ENCODE results near the gene PIGH.

The PIGH gene

DNA sequence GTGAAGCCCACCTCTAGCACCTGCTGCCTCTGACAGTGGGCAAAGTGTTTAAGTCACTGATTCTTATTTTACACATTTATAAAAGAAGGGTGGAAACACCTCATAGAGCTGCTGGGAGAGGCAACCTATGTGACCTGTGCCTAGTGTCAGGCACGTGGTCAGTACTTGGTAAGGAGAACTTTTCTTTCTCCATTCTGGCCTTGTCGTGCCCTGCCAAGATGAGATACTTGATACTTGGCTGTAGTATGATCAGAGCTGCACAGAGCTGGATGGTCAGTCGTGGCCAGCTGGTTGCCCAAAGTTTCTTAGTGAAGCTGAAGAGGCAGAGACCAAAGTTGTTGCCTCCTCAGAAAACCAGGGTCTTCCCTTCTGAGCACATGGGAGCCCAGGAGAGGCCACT is 42.4 kb downstream of the PIGH start:
- no peaks in the 10 kb centered on the region for H3K27me3 ChIP-seq (ENCODE audit: insufficient read depth, low read depth)

DNA sequence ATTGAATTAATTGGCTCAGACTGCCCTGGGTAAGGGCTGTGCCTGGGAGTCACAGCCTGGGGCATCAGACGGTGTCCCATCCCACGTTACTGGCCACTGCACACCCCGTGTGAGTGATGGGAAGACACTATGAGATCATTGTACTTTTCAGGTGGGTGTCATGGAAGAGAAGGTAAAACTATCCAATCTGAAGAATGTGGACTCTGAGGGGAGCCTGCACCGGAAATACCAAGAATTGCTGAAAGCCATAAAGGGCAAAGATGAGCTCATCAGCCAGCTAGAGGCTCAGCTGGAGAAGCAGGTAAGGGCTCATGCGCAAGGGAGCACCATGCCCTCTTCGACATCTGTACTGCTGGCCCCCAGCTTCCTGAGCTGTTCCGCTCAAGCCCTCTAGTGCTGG is 43.0 kb downstream of the PIGH start:
- Histone ChIP-seq H3K4me2 (no peak overlapping the region), H3K27ac (no peak overlapping the region)

More for the DNA sequence above, 42.4 kb downstream of the PIGH start:
- H3K4me1 ChIP-seq (ENCODE audit: low read depth, poor library complexity, severe bottlenecking), result no peaks in the 10 kb centered on the region
- no peak overlapping the region for H3K27ac ChIP-seq
- no peak overlapping the region for H3K9ac ChIP-seq
- no peaks in the 10 kb centered on the region for H3K79me2 ChIP-seq (ENCODE audit: insufficient read depth, low read depth)
- H3K36me3 ChIP-seq (ENCODE audit: insufficient read depth), result no peaks in the 10 kb centered on the region
- H3K4me2 ChIP-seq, result no peak overlapping the region
- no peak overlapping the region for H2AFZ ChIP-seq (ENCODE audit: low read depth)
- no peak overlapping the region for H3K4me3 ChIP-seq (IDR thresholded peaks at IDR 0.05; ENCODE audit: insufficient read depth, low read depth, low read length)
- no peaks in the 10 kb centered on the region for H4K20me1 ChIP-seq (ENCODE audit: insufficient read depth)
- TF ChIP-seq, protein P1, sequence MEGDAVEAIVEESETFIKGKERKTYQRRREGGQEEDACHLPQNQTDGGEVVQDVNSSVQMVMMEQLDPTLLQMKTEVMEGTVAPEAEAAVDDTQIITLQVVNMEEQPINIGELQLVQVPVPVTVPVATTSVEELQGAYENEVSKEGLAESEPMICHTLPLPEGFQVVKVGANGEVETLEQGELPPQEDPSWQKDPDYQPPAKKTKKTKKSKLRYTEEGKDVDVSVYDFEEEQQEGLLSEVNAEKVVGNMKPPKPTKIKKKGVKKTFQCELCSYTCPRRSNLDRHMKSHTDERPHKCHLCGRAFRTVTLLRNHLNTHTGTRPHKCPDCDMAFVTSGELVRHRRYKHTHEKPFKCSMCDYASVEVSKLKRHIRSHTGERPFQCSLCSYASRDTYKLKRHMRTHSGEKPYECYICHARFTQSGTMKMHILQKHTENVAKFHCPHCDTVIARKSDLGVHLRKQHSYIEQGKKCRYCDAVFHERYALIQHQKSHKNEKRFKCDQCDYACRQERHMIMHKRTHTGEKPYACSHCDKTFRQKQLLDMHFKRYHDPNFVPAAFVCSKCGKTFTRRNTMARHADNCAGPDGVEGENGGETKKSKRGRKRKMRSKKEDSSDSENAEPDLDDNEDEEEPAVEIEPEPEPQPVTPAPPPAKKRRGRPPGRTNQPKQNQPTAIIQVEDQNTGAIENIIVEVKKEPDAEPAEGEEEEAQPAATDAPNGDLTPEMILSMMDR (conservative IDR thresholded peaks at IDR 0.05; ENCODE audit: low read depth, low read length), result no peak

DNA sequence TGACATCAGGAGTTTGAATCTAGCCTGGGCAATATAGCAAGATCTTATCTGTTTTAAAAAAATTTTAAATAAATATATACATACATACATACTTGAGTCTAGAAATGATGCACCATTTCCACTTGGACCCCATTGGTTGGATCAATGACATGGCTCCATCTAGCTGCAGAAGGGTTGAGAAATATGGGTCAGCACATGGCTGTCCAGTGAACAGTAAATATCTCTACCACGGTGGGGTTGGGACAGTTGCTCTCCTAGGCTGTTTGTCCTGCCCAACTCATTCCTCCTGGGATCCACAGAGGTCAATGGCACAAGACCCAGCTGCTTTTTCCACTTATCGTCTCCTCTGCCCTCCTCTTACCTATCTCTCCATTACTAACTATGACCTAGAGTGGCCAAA is 43.4 kb downstream of the PIGH start:
- no peak overlapping the region for H2AFZ ChIP-seq (ENCODE audit: low read depth)
- TF ChIP-seq, protein P1 (conservative IDR thresholded peaks at IDR 0.05; ENCODE audit: low read depth, low read length), result no peak
- no peaks in the 10 kb centered on the region for H3K36me3 ChIP-seq (ENCODE audit: insufficient read depth)
- H3K4me3 ChIP-seq (IDR thresholded peaks at IDR 0.05; ENCODE audit: insufficient read depth, low read depth, low read length), result no peak overlapping the region
- no peaks in the 10 kb centered on the region for H3K27me3 ChIP-seq (ENCODE audit: insufficient read depth, low read depth)
- no peak overlapping the region for H3K9ac ChIP-seq
- no peak overlapping the region for H3K4me2 ChIP-seq
- no peaks in the 10 kb centered on the region for H3K79me2 ChIP-seq (ENCODE audit: insufficient read depth, low read depth)
- H3K27ac ChIP-seq, result no peak overlapping the region
- no peaks in the 10 kb centered on the region for H4K20me1 ChIP-seq (ENCODE audit: insufficient read depth)
- H3K4me1 ChIP-seq (ENCODE audit: low read depth, poor library complexity, severe bottlenecking), result no peaks in the 10 kb centered on the region

More for the DNA sequence above, 43.0 kb downstream of the PIGH start:
- H3K9ac ChIP-seq, result no peak overlapping the region
- TF ChIP-seq, protein P1 (conservative IDR thresholded peaks at IDR 0.05; ENCODE audit: low read depth, low read length), result no peak
- H3K79me2 ChIP-seq (ENCODE audit: insufficient read depth, low read depth), result no peaks in the 10 kb centered on the region
- no peaks in the 10 kb centered on the region for H4K20me1 ChIP-seq (ENCODE audit: insufficient read depth)
- H2AFZ ChIP-seq (ENCODE audit: low read depth), result no peak overlapping the region
- no peaks in the 10 kb centered on the region for H3K36me3 ChIP-seq (ENCODE audit: insufficient read depth)
- H3K4me3 ChIP-seq (IDR thresholded peaks at IDR 0.05; ENCODE audit: insufficient read depth, low read depth, low read length), result no peak overlapping the region
- H3K27me3 ChIP-seq (ENCODE audit: insufficient read depth, low read depth), result no peaks in the 10 kb centered on the region
- no peaks in the 10 kb centered on the region for H3K4me1 ChIP-seq (ENCODE audit: low read depth, poor library complexity, severe bottlenecking)

DNA sequence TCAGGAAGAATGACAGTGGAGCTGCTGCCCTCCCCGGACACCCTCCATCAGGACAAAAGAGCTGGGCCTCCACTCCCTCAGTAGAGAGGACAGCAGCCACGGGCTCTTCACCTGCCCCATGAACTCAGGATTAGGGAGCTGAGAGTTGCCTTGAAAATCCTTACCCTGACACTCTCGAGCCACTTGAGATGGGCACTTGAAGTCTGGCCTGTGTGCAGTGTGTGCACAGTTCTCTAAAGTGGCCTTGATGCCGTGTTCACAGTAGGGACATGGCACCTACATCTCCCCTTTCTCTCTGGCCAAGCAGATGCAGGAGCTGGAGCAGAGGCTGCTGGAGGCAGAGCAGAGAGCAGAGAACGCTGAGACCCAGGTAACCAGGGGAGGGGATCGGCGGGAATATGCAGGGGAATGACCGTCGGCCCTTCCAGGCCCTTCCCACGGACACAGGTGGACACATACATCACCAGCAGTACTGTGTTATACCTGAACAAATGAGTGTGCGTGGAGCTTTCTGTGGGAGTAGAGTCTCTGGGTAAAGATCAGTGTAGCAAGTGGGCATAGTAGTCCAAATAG is 44.5 kb downstream of the PIGH start:
- Histone ChIP-seq H3K27me3 (ENCODE audit: insufficient read depth, low read depth) (no peaks in the 10 kb centered on the region), H3K36me3 (ENCODE audit: insufficient read depth) (no peaks in the 10 kb centered on the region), H3K4me2 (no peak overlapping the region), H3K9ac (no peak overlapping the region), H4K20me1 (ENCODE audit: insufficient read depth) (no peaks in the 10 kb centered on the region), H3K27ac (no peak overlapping the region), H3K79me2 (ENCODE audit: insufficient read depth, low read depth) (no peaks in the 10 kb centered on the region), H3K4me1 (ENCODE audit: low read depth, poor library complexity, severe bottlenecking) (no peaks in the 10 kb centered on the region), H2AFZ (ENCODE audit: low read depth) (no peak overlapping the region), H3K4me3 (IDR thresholded peaks at IDR 0.05; ENCODE audit: insufficient read depth, low read depth, low read length) (no peak overlapping the region)
- TF ChIP-seq, protein P1 (conservative IDR thresholded peaks at IDR 0.05; ENCODE audit: low read depth, low read length), result no peak

Measured in KMS-11 (cell line).